ENCODE measurements around the gene SLC22A14.
A peak's percentile ranks its signal among the peaks of the same experiment; 100 is the strongest.
"Not testable (repeated sequence)": the region's sequence is repeated elsewhere in the genome, so short reads cannot be mapped to it uniquely, and the experiment has no call there.

The SLC22A14 gene, protein sequence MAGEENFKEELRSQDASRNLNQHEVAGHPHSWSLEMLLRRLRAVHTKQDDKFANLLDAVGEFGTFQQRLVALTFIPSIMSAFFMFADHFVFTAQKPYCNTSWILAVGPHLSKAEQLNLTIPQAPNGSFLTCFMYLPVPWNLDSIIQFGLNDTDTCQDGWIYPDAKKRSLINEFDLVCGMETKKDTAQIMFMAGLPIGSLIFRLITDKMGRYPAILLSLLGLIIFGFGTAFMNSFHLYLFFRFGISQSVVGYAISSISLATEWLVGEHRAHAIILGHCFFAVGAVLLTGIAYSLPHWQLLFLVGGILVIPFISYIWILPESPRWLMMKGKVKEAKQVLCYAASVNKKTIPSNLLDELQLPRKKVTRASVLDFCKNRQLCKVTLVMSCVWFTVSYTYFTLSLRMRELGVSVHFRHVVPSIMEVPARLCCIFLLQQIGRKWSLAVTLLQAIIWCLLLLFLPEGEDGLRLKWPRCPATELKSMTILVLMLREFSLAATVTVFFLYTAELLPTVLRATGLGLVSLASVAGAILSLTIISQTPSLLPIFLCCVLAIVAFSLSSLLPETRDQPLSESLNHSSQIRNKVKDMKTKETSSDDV

DNA sequence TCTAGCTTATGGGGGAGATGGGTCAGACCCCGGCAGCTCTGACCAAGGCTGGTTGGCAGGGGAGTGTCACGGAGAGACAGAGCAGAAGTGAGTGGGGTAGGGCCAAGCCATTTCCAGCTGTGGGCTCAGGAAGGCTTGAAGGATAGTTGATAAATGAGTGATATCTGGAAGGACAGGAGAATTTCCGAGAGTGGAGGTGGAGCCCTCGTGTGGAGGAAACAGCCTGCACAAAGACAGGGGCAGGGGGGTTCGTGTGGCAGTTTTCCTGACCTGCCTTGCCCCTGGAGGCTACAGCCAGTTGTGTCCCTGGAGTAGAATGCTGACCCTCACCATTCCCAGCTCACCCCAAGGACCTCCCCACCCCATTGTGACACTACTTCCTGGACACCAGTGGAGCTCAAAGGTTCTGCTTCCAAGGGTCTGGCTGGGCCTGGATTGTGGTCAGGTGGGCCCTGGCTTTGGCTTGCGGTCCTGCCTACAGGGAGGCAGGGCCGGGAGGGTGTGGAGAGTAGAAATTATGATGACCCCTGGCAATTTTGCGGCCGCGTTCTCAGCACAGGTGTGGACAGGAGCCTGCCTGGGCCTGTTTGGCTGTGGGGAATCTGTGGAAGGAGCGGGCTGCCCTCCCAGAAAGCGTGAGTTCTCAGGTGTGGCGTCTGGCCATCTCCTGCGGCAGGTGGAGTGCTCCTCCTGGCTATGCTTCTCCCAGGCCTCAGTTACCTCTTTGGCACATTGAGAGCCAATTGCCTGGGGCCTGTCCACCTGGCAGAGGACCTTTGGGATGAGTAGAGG lies at the start of gene SLC22A14:
Gene SLC22A14, plus strand, starts transcription at position 400 of the 792 bp plus-strand sequence. CDS start 23,733 bp downstream, outside the sequence.
- DNase-seq (ENCODE audit: low read depth), result no peak
- no peak within 1 kb of the TSS for H3K4me3 ChIP-seq (ENCODE audit: low read depth, low read length)

DNA sequence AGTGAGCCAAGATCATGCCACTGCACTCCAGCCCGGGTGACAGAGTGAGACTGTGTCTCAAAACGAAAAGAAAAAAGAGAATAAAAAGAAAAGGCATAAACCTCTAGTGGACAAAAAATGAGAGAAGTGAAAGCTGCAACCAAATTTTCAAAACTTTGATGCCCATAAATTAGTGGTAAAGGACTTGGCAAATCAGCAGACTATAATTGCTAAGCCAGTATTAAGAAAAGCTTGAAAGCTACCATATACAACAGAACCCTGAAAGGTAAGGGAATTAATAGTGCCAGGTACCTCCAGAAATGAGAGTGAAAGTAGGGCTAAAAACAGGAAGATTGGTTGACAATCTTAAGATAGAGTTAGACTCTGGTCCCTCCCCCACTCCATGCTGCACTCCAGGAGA lies 49.4 kb upstream of the SLC22A14 start:
- no peak for DNase-seq (ENCODE audit: low read depth)
- H3K4me3 ChIP-seq (ENCODE audit: low read depth, low read length), result no peak overlapping the region

DNA sequence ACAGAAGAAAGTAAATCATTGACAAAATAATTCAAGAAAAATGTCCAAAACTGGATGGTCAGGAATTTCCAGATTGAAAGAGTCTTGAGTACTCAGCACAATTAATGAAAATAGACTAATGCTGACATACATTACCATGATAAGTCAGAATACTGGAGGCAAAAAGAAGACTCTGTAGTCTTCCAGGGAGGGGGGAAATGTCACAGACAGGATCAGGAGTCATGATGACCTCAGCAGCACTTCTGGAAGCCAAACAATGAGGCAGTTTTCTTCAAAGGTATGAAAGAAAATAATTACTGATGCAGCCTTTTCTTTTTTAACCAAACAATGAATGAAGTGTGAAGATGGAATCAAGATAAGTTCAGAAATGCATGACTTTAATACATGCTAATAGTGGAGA lies 46.6 kb upstream of the SLC22A14 start:
- no peak for DNase-seq (ENCODE audit: low read depth)
- no peak overlapping the region for H3K4me3 ChIP-seq (ENCODE audit: low read depth, low read length)

DNA sequence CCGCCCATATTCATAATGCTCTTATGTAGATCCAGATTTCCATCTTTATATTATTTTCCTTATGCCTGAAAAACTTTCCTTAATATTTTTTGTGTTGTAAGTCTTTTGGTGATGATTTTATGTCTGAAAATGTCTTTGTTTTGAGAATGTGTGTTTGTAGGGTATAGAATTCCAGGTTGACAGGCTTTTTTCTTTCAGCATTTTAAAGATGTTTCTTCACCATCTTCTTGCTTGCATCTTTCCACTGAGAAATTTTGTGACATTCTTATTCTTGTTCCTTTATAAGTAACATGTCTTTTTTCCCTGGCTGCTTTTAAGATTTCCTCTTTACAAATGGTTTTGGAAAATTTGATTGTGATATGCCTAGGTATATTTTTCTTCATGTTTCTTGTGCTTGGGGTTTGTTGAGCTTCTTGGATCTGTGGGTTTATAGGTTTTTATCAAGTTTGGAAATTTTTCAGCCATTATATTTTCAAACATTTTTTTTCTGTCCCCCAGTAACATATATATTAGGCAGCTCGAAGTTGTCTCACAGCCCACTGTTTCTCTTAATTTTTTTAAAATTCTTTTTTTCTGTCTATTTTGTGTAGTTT lies 43.6 kb upstream of the SLC22A14 start:
- no peak for DNase-seq (ENCODE audit: low read depth)
- no peak overlapping the region for H3K4me3 ChIP-seq (ENCODE audit: low read depth, low read length)

DNA sequence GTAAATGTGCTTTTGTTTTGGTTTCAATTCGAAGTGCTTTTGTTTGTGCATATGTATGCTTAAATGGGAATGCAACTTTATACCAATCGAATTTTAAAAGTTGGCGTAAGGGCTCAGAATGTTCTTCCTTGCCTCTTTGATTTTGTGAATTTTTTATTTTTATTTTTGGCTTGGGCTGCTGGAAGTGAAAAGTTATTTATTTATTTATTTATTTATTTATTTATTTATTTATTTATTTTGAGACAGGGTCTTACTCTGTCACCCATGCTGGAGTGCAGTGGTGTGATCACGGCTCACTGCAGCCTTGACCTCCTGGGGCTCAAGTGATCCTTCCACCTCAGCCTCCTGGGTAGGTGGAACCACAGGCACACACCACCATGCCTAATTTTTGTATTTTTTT lies 39.3 kb upstream of the SLC22A14 start:
- not testable (repeated sequence) for DNase-seq (ENCODE audit: low read depth); H3K4me3 ChIP-seq (ENCODE audit: low read depth, low read length)

DNA sequence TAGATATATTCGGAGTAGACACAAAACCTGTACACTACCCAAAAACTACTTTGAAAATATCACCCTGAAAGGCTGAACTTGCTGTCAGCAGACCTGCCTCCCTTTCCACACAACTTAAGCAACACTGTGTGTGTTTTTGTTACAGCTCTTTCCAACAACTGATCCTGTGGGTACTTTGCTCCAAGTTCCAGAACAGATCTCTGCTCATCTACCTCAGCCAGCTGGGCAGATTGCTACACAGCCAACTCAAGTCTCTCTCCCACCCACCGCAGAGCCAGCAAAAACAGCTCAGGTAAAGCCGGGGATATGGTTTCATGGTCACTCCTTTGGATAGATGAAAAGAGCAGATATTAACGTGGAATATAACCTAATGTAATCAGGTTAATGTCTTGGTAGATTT lies 36.2 kb upstream of the SLC22A14 start:
- no peak for DNase-seq (ENCODE audit: low read depth)
- H3K4me3 ChIP-seq (ENCODE audit: low read depth, low read length), result no peak overlapping the region

DNA sequence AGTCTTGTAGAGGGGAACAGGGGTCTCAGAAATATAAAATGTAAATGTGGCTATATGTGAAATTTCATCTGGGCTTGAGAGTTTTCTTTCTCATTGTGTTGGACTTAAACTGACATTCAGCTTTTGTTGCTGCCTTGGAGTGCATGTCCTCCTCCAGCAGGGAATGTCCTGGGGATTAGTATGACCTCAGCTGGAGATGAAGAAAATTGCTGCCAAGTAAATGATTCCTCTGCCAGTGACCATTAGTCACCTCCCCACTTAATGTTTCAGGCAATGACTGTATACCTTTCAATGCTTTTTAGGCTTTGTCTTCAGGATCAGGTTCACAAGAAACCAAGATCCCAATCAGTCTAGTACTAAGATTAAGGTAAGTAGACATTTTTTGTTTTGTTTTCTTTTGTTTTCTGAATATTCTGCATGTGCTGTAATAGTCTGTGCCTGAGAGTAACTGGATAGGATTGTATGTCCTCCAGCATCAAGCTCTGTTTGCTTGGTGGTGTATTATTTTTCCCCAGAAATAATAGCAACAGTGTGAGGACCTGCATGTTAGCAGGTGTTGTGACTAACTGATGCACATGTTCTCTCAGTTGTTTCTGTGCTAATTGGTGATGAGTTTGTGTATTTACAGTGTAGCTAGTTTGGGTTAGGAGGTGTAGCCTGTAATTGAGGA lies 34.6 kb upstream of the SLC22A14 start:
- peak; percentile 73 for DNase-seq (ENCODE audit: low read depth)
- no peak overlapping the region for H3K4me3 ChIP-seq (ENCODE audit: low read depth, low read length)

DNA sequence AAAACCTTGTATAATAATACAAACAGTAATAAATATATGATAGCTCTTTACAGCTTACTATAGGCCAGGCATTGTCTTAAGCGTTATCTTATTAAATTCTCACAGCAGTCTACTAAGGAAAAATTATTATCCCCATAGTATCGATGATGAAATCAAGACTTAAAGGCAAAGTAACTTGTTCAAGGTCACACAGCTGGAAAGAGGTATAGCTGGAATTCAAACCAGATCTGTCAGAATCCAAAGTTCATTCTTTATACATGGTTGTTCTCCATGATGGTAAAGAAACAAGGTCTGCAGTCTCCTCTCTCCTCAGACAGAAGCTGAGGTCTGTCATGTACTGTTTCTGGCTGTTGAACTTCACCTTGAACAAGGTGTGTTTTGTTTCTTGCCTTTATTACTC lies 31.9 kb upstream of the SLC22A14 start:
- DNase-seq (ENCODE audit: low read depth), result no peak
- no peak overlapping the region for H3K4me3 ChIP-seq (ENCODE audit: low read depth, low read length)

DNA sequence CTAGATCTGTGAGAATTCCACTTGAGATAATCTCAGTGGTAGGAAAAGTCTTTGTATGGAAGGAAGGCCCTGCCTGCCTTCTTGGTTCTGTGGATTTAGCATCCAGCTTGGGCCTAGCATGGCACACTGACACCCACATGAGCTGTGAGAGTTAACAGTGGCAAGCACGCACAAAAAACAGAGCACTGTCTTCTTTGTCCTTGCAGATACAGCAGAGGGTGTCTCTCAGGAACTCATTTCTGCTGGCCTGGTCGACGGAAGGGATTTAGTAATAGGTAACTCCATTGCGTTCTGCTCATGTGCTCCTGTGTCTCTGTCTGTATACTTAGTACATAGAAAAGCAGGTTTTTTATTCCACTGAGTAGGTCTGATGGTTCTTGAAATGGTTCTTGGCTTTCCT lies 30.9 kb upstream of the SLC22A14 start:
- no peak overlapping the region for H3K4me3 ChIP-seq (ENCODE audit: low read depth, low read length)
- no peak for DNase-seq (ENCODE audit: low read depth)

DNA sequence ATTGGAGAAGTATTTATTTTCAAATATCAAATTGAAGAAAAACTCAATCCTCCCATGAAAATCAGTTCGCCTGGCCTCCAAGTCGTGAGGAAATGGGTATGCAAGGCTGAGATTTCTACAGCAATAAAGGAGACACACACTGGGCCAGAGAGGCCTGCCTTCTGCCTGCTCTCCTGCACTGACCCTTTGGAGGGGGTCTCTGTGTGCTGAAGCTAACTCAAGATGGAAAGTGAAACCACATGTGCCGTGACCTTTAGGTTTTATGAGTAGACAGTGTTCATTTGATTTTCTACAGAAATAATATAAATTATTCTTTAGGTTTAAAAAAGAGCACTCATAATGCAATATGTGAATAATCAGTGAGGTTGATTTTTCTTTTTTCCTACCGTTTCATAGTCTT lies 28.4 kb upstream of the SLC22A14 start:
- no peak overlapping the region for H3K4me3 ChIP-seq (ENCODE audit: low read depth, low read length)
- DNase-seq (ENCODE audit: low read depth), result no peak

DNA sequence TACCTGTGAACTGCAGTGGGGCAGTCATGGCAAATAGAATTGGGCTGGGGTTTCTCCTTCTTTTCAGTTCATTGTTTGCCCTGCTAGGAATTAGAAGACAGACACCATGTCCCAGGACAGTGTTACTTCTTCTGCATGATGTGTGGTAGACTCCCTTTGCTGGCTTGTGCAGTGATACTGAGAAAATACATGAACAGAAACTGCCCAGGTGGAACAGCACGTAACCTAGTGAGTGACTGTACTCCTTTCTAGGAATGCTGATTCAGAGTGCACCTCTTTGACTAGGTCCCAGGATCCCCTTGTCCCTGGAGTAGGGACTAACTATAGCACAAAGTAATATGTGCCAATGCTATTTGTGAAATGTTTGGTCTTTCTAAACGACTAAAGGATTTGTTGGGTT lies 27.2 kb upstream of the SLC22A14 start:
- no peak for DNase-seq (ENCODE audit: low read depth)
- no peak overlapping the region for H3K4me3 ChIP-seq (ENCODE audit: low read depth, low read length)

DNA sequence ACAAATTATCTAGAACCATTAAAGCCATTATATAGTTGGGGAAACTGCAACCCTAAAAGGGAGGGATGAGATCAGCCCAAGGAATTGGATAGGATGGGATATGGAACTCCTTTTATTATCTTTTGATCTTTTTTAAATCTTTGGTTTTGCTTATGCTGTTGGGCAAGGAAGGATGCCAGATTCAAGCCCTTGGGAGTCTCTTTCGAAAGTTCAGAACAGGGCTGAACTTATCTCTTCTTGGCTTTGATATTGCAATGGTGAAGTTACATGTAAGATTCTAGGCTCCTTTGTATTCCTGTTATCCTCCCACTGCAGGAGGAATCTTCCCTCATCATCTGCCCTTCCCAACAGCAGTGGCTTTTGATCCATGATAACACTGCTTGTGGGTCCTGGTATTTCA lies 26.5 kb upstream of the SLC22A14 start:
- DNase-seq (ENCODE audit: low read depth), result peak; percentile 31
- H3K4me3 ChIP-seq (ENCODE audit: low read depth, low read length), result no peak overlapping the region

DNA sequence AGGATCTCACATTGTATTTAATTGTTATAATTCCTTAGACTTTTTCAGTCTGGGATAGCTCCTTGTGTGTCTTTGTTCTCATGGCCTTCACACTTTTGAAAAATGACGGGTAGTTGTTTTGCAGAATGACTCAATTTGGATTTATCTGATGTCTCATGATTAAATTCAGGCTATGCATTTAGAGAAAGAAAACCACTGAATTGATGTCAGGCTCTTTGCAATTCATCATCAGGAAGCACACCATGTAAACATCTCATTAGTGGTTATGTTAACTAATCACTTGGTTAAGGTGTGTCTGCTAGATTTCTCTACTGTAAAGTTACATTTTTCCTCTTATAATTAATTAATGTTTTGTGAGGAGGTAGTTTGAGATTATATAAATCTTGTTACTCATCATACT lies 24.5 kb upstream of the SLC22A14 start:
- no peak for DNase-seq (ENCODE audit: low read depth)
- no peak overlapping the region for H3K4me3 ChIP-seq (ENCODE audit: low read depth, low read length)

DNA sequence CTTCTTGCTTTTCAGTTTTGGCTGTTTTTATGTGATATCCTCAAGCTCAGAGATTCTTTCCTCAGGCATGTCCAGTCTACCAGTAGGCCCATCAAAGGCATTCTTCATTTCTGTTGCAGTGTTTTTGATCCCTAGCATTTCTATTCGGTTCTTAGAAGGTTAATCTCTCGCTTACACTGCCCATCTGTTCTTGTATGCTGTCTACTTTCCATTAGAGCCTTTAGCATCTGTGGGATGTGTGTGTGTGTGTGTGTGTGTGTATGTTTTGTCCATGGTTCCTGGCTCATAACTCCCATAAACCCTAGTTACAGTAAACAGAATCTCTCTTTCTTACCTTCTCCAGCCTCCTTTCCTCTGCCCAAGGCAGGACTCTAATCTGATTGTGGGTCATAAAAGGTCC lies 21.6 kb upstream of the SLC22A14 start:
- no peak overlapping the region for H3K4me3 ChIP-seq (ENCODE audit: low read depth, low read length)
- no peak for DNase-seq (ENCODE audit: low read depth)

DNA sequence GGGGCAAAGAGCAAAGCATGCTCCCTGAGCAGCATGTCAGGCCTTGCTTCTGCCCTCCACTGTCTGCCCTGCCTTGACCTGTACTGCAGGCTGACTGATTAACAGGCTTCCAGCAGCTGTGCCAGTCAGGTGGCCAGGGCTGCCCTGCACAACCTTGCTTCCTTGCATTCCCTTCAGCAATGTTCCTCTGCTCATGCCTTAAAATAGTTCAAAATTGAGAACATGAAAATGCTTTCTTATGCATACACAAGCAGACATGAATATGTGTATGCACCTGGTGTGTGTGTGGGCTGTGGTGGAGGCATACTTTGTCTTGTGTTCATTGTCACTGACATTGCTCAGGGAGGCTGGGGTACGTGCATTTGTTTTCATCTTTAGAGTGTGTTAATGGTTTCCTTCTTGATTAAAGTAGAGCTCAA lies 17.7 kb upstream of the SLC22A14 start:
- DNase-seq (ENCODE audit: low read depth), result no peak
- H3K4me3 ChIP-seq (ENCODE audit: low read depth, low read length), result no peak overlapping the region

DNA sequence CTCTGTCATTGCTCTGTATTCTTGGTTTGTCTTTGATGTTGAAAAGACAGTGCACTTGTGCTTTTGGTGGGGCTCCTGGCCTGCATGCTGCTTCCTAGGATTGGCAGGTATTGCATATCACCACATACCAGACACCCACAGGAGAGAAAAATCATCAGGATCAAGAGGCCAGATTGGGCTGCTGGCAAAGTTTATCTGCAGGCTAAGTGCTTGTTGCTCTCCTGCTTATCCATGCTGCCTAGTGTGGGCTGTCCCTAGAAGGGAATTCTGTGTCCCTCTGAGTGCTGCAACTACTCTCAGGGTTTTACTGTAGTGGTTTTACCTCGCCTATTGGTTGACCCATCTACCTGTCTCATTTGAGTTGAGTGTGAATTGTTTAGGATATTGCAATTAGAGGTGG lies 17.3 kb upstream of the SLC22A14 start:
- no peak overlapping the region for H3K4me3 ChIP-seq (ENCODE audit: low read depth, low read length)
- no peak for DNase-seq (ENCODE audit: low read depth)

DNA sequence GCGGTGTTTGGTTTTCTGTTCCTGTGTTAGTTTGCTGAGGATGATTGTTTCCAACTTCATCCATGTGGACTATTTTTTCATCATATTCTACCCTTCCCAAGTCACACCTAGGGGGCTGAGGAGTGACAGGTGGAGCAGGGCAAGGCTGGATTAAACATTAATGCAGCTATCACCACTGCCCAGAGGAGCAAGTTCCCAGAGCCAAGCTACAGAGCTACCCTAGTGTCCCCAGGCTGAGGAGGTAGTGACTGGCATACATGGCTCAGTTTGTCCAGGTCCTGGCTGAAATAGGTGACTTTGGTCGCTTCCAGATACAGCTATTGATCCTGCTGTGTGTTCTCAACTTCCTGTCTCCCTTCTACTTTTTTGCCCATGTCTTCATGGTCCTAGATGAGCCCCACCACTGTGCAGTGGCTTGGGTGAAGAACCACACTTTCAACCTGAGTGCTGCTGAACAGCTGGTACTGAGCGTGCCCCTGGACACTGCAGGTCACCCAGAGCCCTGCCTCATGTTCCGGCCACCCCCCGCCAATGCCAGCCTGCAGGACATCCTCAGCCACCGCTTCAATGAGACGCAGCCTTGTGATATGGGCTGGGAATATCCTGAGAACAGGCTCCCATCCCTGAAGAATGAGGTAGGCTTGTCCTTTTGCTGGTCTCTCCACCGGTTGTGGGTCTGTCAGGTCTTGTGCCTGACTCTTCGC lies 16.3 kb upstream of the SLC22A14 start, which contains the start of gene SLC22A13:
Gene SLC22A13, plus strand, starts transcription at position 209 of the 704 bp plus-strand sequence. Its CDS starts 49 bp downstream, at position 258.
- DNase-seq (ENCODE audit: low read depth), result no peak
- no peak within 1 kb of the TSS for H3K4me3 ChIP-seq (ENCODE audit: low read depth, low read length)

DNA sequence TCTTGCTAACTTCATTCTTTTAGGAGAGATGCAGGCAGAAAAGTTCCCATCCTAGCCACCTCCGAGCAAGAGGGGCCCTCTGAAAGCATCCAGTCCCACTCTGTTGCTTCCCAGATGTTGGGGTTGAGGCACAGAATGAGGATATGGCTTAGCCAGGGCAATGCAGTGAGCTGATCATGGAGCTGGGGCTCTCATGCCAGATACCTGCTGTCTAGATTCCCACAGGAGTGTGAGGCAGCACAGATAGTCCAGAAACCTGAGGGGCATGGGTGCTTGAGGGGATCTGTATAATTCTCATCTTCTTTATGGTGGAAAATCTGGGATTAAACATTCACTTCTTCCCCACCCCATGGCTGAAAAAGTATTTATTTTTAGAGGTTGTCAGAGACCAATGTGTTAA lies 15.3 kb upstream of the SLC22A14 start:
- no peak for DNase-seq (ENCODE audit: low read depth)
- H3K4me3 ChIP-seq (ENCODE audit: low read depth, low read length), result no peak overlapping the region

DNA sequence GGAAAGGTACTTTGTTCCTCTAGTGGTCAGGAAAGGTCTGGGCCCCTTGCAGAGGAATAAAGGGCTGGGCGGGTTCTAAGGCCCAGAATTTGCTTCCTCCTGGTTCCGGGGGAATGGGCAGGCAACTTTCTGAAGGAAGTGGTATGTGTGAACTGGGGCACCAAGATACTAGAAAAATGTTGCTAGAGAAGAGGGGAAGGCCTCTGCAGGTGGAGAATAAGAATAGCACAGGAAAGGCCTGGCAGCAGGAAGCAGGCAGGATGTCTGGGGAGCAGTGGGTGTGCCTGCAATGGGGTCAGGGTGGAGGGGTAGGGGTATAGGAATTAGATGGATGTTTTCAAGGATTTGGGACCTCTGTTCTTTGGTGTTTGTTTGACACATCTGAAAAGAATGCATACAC lies 14.4 kb upstream of the SLC22A14 start:
- DNase-seq (ENCODE audit: low read depth), result no peak
- no peak overlapping the region for H3K4me3 ChIP-seq (ENCODE audit: low read depth, low read length)

Data from skeletal muscle cell (primary cell).